ENCODE data around the gene BEST4.
A peak's percentile ranks its signal among the peaks of the same experiment; 100 is the strongest.
"Not testable (repeated sequence)": the region's sequence is repeated elsewhere in the genome, so short reads cannot be mapped to it uniquely, and the experiment has no call there.

The BEST4 gene

DNA sequence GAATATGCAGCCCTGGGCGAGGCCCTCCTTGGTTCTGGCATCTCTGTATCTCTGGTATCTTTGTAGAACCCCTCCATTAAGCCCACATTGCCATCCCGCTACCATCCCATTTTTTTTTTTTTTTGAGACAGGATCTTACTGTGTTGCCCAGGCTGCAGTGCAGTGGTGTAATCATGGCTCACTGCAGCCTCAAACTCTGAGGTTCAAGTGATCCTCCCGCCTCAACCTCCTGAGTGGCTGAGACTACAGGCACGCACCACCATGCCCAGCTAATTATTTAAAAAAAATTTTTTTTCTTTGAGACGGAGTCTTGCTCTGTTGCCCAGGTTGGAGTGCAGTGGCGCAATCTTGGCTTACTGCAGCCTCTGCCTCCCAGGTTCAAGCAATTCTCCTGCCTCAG, 36.4 kb upstream of the BEST4 start:
- not testable (repeated sequence) for H3K36me3 Mint-ChIP-seq; H3K27me3 Mint-ChIP-seq; DNase-seq (ENCODE audit: low spot score in 2 of 2); H3K9me3 Mint-ChIP-seq; ATAC-seq (ENCODE audit: low read depth); H3K4me1 Mint-ChIP-seq; H3K27ac Mint-ChIP-seq; H3K4me3 Mint-ChIP-seq

DNA sequence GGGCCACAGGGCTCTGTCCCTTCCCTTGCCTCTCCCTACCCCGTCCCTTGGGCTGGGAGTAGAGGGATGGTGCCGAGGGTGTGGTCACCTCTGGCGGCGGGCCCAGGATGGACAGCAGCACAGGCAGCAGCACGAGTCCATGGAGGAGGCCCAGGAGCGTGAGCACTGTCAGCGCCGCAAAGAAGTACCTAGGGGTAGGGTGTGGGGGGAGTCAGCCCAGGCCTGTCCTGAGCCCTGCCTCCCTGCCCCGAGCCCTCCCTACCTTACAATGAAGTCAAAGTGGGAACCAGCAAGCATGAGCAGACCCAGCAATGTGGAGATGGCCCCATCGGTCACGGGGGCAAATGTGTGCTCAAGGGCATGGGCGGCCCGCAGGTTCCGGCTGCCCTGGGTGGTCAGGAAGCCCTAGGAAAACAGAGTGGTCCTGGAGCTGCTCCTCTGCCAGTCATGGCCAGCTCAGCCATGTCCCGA, 35.0 kb upstream of the BEST4 start:
- Mint-ChIP-seq H3K4me3 (no peak overlapping the region), H3K36me3 (no peaks in the 10 kb centered on the region), H3K9me3 (no peaks in the 10 kb centered on the region), H3K27ac (no peak overlapping the region), H3K27me3 (no peaks in the 10 kb centered on the region), H3K4me1 (peaks cover 12% of the 10 kb centered on the region)
- DNase-seq (ENCODE audit: low spot score in 2 of 2) (no peak), ATAC-seq (ENCODE audit: low read depth) (no peak)

DNA sequence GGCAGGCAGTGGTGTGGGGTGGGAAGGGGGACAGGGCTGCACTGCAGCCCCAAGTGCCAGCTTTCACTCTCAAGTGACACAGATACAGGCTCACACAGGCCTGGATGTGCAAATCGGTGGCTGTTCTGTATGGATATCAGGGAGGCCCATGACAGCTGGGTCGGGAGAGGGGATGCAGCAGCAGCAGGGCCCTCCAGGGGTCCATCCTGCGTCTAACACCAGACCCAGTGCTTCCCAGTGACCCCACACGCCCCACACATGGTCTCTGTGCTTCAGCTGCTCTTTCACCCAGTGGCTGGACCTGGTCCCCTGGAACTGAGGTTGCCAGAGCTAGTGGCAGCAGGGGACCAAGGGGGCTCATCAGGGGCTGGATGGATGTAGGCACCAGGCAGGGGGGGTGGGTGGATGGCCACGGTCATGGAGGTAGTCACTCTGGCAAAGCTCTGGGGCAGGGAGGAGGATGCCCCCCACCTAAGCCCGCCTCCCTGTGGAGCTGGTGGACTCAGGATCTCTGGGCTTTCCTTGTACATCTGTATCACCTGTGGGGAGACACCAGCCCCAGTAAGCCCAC, 34.2 kb upstream of the BEST4 start:
- no peak for ATAC-seq (ENCODE audit: low read depth)
- no peaks in the 10 kb centered on the region for H3K27me3 Mint-ChIP-seq
- H3K36me3 Mint-ChIP-seq = no peaks in the 10 kb centered on the region
- H3K27ac Mint-ChIP-seq = no peak overlapping the region
- DNase-seq (ENCODE audit: low spot score in 2 of 2) = no peak
- no peaks in the 10 kb centered on the region for H3K9me3 Mint-ChIP-seq
- no peak overlapping the region for H3K4me3 Mint-ChIP-seq
- H3K4me1 Mint-ChIP-seq = peaks cover 13% of the 10 kb centered on the region

DNA sequence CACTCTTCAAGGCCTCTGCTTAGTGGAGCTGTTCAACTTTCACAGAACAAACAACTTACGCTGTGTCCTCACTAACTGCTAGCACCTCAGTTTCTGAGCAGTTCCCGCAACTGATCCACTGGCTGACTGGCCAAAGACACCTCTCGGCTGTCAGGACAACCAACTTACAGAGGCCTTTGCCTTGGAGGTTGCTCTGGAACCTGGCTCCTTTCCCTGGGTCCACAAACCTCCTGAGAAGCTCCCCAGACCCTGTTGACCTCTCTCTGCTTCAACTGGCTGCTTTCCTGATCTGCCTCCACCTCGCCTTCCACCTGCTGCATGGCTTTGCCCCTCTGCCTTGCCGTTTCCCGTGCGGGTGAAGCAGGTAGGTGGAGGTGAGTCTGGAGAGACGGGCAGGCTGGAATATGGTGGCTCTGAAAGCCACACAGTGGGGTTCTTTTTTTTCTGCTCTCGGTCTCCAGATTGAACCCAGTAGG, 33.3 kb upstream of the BEST4 start:
- ATAC-seq (ENCODE audit: low read depth) = no peak
- Mint-ChIP-seq H3K27me3 (no peaks in the 10 kb centered on the region), H3K4me1 (peaks cover 13% of the 10 kb centered on the region), H3K36me3 (no peaks in the 10 kb centered on the region), H3K9me3 (no peaks in the 10 kb centered on the region), H3K4me3 (peak overlapping the region; percentile 8), H3K27ac (peak overlapping the region; percentile 100)
- DNase-seq (ENCODE audit: low spot score in 2 of 2) = no peak

DNA sequence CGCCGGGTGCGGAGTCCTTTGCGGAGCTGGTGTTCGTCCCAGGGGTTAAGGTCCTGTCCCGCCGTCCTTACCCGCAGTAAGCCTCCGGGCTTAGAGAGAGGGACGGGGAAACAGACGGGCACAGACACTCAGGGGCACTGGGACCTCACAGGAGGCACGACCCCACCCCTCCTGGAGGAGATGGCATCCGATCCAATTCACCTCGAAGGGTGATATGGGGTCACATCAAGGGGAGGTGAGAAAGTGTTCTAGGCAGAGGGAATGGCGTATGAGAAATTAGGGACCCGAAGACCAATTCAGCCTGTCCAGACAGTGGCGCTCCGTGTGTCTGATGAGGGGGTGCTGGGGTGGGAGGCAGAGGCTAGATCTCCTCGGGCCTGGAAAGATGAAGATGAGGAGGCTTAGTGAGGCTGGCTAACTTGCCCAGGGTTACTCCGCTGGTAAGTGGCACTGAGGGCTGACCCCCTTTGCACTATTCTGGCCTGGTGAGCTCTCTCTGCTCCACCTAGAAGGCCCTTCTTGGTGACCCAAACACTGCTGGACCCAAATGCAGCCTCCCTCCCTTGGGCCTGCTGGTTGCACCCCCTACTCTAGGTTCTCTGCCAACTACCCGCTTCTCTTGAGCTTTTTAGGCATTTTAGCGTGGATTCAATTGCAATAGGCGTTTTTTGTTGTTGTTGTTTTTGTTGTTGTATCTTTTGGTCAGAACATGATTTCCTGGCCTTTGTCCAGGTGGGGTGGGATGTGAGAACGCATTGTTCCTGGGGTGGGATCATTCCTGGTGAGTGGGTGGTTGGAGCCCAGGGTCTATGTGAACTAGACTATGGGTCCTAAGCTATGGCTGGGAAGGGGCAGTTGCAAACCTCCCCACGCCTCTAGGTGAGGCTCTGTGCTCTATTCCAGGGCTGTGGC, 32.6 kb upstream of the BEST4 start:
- Mint-ChIP-seq H3K9me3 (no peaks in the 10 kb centered on the region), H3K4me3 (peak overlapping the region; percentile 88), H3K4me1 (peaks cover 13% of the 10 kb centered on the region), H3K27ac (peak overlapping the region; percentile 100), H3K36me3 (no peaks in the 10 kb centered on the region), H3K27me3 (no peaks in the 10 kb centered on the region)
- no peak for DNase-seq (ENCODE audit: low spot score in 2 of 2)
- no peak for ATAC-seq (ENCODE audit: low read depth)

DNA sequence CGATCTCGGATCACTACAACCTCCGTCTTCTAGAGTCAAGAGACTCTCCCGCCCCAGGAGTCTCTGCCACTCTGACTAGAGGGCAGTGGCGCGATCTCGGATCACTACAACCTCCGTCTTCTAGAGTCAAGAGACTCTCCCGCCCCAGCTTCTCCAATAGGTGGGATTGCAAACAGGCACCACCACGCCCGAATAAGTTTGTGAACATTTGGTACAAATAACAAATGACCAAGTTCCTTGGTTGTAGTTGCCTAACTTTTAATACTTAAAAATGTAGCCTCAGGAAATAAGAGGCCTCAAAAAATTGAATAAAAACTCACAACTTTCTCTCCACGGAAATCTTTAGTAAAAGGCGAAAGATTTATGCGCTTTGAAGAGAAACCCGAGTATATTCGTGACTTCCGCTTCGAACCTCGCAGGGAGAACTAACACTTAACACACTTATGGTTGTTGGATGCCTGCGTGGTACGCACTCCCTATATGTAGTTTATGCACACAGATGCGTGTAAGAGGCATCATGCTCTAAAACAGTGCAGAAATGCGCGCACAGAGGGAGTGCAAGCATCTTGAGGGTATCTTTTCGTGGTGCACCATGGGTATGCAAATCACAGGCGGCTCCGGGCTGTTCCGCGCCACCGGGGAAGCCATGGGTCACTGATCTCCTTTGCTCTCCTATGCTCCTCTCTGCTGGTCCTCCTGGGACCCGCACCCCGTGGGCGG, 31.8 kb upstream of the BEST4 start:
- peak overlapping the region; percentile 100 for H3K27ac Mint-ChIP-seq
- DNase-seq (ENCODE audit: low spot score in 2 of 2) = peak; percentile 85 to 91

DNA sequence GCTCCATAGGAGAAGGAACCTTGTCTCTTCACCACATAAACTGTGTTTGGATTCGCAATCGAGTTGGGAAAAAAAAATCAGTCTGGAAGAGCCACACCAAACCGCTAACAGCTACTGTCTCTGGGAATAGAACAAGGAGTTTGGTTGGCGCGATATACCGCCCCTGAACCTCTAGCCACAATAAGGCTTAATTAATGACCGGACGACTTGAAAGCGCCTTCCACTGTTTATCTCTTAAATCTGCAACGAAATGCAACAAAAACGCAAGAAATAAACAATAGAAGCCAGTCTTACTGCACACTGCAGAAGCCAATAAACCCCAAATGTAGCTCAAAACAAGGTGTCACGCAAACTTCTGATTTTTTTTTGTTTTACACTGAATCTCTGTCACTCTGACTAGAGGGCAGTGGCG, 31.2 kb upstream of the BEST4 start:
- Mint-ChIP-seq H3K4me1 (peaks cover 20% of the 10 kb centered on the region), H3K9me3 (no peaks in the 10 kb centered on the region), H3K27me3 (no peaks in the 10 kb centered on the region), H3K36me3 (no peaks in the 10 kb centered on the region), H3K4me3 (peak overlapping the region; percentile 88), H3K27ac (peak overlapping the region; percentile 100)
- DNase-seq (ENCODE audit: low spot score in 2 of 2) (no peak), ATAC-seq (ENCODE audit: low read depth) (no peak)

More for the DNA sequence above, 31.8 kb upstream of the BEST4 start:
- peak overlapping the region; percentile 88 for H3K4me3 Mint-ChIP-seq
- no peaks in the 10 kb centered on the region for H3K9me3 Mint-ChIP-seq
- peak; percentile 82 for ATAC-seq (ENCODE audit: low read depth)
- H3K4me1 Mint-ChIP-seq = peaks cover 19% of the 10 kb centered on the region
- no peaks in the 10 kb centered on the region for H3K36me3 Mint-ChIP-seq
- H3K27me3 Mint-ChIP-seq = no peaks in the 10 kb centered on the region

DNA sequence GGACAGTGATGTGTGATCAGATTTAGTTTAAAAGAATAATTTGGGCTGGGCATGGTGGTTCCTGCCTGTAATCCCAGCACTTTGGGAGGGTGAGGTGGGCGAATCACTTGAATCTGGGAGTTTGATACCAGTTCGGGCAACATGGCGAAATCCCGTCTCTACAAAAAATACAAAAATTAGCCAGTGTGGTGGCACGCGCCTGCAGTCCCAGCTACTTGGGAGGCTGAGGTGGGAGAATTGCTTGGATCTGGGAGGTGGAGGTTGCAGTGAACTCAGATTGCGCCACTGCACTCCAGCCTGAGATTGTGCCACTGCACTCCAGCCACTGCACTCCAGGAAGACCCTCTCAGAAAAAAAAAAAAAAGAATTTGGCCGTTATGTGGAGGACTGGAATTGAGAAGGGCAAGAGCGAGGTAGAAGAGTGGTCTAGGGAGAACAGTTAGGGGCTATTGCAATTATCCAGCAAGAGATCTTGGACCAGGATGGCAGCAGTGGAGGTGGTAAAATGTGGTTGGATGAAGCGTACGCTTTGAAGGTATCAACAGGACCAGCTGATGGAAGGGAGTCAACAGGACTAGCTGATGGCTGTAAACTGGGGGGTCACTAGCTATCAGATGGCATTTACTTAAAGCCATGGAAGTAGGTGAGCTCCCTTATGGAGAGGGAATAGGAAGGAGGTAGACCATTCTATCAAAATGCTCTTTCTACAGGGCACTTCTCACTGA, 30.0 kb upstream of the BEST4 start:
- H3K9me3 Mint-ChIP-seq = no peaks in the 10 kb centered on the region
- H3K27ac Mint-ChIP-seq = peak overlapping the region; percentile 55
- H3K4me3 Mint-ChIP-seq = peak overlapping the region; percentile 74
- peaks cover 23% of the 10 kb centered on the region for H3K4me1 Mint-ChIP-seq
- no peaks in the 10 kb centered on the region for H3K27me3 Mint-ChIP-seq
- no peak for DNase-seq (ENCODE audit: low spot score in 2 of 2)
- ATAC-seq (ENCODE audit: low read depth) = no peak
- no peaks in the 10 kb centered on the region for H3K36me3 Mint-ChIP-seq

DNA sequence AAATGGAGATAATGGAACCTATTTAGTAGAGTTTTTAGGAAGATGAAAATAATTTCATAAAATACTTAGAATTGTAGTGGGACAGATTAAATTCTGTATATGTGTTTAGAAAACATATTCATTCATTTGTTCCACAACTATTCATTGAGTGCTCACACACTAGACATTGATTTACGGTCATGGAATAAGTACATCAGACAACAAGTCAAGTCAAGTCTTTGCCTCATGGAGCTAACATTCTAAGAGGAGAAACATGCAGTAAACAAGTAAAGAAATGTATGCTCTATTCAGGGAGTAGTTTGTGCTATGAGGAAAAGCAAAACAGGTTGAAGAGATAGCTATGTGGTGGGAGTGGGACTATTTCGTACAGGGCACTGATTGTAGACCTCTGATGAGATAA, 29.3 kb upstream of the BEST4 start:
- H3K9me3 Mint-ChIP-seq = no peaks in the 10 kb centered on the region
- peaks cover 23% of the 10 kb centered on the region for H3K4me1 Mint-ChIP-seq
- ATAC-seq (ENCODE audit: low read depth) = no peak
- H3K27me3 Mint-ChIP-seq = no peaks in the 10 kb centered on the region
- H3K27ac Mint-ChIP-seq = no peak overlapping the region
- no peaks in the 10 kb centered on the region for H3K36me3 Mint-ChIP-seq
- DNase-seq (ENCODE audit: low spot score in 2 of 2) = no peak
- H3K4me3 Mint-ChIP-seq = peak overlapping the region; percentile 43

DNA sequence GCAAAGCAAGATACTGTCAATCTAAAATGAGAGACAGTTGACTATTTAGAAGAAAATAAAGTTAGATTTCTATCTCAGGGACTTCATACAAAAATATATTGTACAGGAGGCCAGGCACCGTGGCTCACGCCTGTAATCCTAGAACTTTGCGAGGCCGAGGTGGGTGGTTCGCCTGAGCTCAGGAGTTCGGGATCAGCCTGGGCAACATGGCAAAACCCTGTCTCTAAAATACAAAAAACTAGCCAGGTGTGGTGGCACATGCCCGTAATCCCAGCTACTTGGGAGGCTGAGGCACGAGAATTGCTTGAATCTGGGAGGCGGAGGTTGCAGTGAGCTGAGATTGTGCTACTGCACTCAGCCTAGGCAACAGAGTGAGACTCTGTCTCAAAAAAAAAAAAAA, 28.0 kb upstream of the BEST4 start:
- H3K27ac Mint-ChIP-seq; H3K9me3 Mint-ChIP-seq; H3K36me3 Mint-ChIP-seq; H3K27me3 Mint-ChIP-seq; DNase-seq (ENCODE audit: low spot score in 2 of 2); ATAC-seq (ENCODE audit: low read depth): not testable (repeated sequence)
- Mint-ChIP-seq H3K4me1 (peaks cover 32% of the 10 kb centered on the region), H3K4me3 (peak overlapping the region; percentile 37)

DNA sequence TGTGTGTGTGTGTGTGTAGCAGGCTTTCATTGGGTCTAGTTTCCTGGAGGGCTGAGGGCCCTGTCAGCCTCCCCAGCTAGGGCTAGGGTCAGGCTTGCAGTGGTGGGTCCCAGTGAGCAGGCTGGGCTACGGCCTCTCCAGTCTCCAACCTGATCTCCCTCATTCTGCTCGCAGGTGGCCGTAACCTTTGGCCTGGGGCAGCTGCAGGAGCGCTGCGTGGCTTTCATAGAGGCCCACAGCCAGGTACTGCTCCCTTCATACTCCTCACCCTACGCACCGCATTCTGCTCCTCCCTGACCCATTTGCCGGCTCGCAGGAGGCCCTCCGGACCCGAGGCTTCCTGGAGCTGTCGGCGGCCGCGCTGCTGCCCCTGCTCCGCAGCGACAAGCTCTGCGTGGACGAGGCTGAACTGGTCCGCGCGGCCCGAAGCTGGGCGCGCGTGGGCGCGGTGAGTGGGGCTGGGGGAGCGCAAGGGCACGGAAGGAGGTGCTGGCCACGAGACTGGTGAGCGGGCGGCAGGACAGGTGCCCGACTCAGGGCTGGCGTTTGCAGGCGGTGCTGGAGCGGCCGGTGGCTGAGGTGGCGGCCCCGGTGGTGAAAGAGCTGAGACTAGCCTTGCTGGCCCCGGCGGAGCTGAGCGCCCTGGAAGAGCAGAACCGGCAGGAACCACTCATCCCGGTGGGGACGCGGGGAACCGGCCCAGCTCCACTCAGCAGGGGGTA, 25.0 kb upstream of the BEST4 start:
- no peaks in the 10 kb centered on the region for H3K27me3 Mint-ChIP-seq
- no peak for ATAC-seq (ENCODE audit: low read depth)
- DNase-seq (ENCODE audit: low spot score in 2 of 2) = no peak
- no peak overlapping the region for H3K27ac Mint-ChIP-seq
- no peaks in the 10 kb centered on the region for H3K36me3 Mint-ChIP-seq
- H3K9me3 Mint-ChIP-seq = no peaks in the 10 kb centered on the region
- H3K4me3 Mint-ChIP-seq = peak overlapping the region; percentile 89
- H3K4me1 Mint-ChIP-seq = peaks cover 43% of the 10 kb centered on the region

DNA sequence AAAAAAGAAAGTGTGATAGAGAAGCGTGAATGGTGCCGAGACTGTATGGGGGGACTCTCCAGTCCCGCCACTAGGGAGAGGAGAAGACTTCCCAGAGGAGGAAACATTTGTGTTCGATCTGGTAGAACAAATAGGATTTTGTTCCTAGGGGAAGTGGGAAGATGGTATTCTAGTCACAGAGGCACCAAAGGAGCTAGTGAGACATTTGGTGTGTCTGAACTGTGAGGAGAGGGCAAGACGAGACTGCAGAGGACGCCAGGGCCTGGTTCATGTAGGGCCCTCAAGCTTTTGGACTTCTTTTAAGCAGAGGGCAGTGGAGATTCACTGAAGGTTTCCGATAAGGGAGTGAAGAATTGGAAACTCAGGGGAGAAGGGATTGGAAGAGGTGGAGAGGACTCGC, 23.3 kb upstream of the BEST4 start:
- no peaks in the 10 kb centered on the region for H3K36me3 Mint-ChIP-seq
- no peak for DNase-seq (ENCODE audit: low spot score in 2 of 2)
- ATAC-seq (ENCODE audit: low read depth) = no peak
- H3K9me3 Mint-ChIP-seq = no peaks in the 10 kb centered on the region
- peaks cover 55% of the 10 kb centered on the region for H3K4me1 Mint-ChIP-seq
- H3K27me3 Mint-ChIP-seq = no peaks in the 10 kb centered on the region
- H3K27ac Mint-ChIP-seq = no peak overlapping the region
- peak overlapping the region; percentile 16 for H3K4me3 Mint-ChIP-seq

DNA sequence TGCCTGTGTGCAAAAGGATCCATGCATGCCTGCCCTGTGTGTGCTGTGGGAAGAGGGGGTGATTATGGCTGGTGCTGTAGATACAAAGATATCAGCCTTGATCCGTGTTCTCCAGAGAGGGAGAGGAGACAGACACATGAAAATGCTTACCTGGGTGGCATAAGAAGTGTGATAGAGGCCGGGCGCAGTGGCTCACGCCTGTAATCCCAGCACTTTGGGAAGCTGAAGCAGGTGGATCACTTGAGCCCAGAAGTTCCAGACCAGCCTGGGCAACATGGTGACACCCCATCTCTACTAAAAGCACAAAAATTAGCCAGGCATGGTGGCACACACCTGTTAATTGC, 22.8 kb upstream of the BEST4 start:
- H3K27ac Mint-ChIP-seq = peak overlapping the region; percentile 97
- ATAC-seq (ENCODE audit: low read depth); H3K36me3 Mint-ChIP-seq; H3K9me3 Mint-ChIP-seq; DNase-seq (ENCODE audit: low spot score in 2 of 2); H3K4me3 Mint-ChIP-seq; H3K27me3 Mint-ChIP-seq: not testable (repeated sequence)
- H3K4me1 Mint-ChIP-seq = peaks cover 55% of the 10 kb centered on the region

Data from memory B cell (primary cell).